WTC11 (cell line): ENCODE results near the gene RAB2B. TPM values are rescaled to one million over a fixed set of nuclear protein-coding genes. Genes with fewer than 3 reads are reported as not detected.
A peak's percentile ranks its signal among the peaks of the same experiment; 100 is the strongest.
"Not testable (repeated sequence)": the region's sequence is repeated elsewhere in the genome, so short reads cannot be mapped to it uniquely, and the experiment has no call there.

ENCODE experiments used
- ATAC-seq: fragments of 200-7000 bp; cut with Tn5 transposase; 2 replicates; pipeline ENCODE4 v1.10.0; 2021; ENCODE audit warnings: mild to moderate bottlenecking, moderate library complexity
- CTCF ChIA-PET: fragments of 300-600 bp; sonication (Branson Sonifier 250); formaldehyde crosslinking; loops from one replicate; lab custom pipeline; 2021; ENCODE audit warnings: antibody characterized with exemption; lab: Charles Lee
- POLR2A ChIA-PET: fragments of 350-600 bp; sonication (Branson Sonifier 250); formaldehyde crosslinking; loops from one replicate; lab custom pipeline; 2021; ENCODE audit warnings: antibody characterized with exemption; lab: Charles Lee
- DNase-seq: peaks from one replicate; pipeline ENCODE4 v3.0.0; 2021; ENCODE audit warnings: low spot score
- H3K27ac Mint-ChIP-seq: 2 replicates; pipeline ENCODE4 v1.8.0; 2021; ENCODE audit warnings: mixed read lengths
- H3K27me3 Mint-ChIP-seq: 2 replicates; pipeline ENCODE4 v1.8.0; 2021; ENCODE audit warnings: low read depth, mild to moderate bottlenecking, moderate library complexity, mixed read lengths
- H3K36me3 Mint-ChIP-seq: 2 replicates; pipeline ENCODE4 v1.8.0; 2021; ENCODE audit warnings: mixed read lengths
- H3K4me1 Mint-ChIP-seq: 2 replicates; pipeline ENCODE4 v1.8.0; 2022; ENCODE audit warnings: mixed read lengths
- H3K4me3 Mint-ChIP-seq: 2 replicates; pipeline ENCODE4 v1.8.0; 2021; ENCODE audit warnings: mild to moderate bottlenecking, moderate library complexity, mixed read lengths
- H3K9me3 Mint-ChIP-seq: 2 replicates; pipeline ENCODE4 v1.8.0; 2021; ENCODE audit warnings: mixed read lengths
- GRHL2 ChIP-seq: fragments of 250-450 bp; sonication (Bioruptor Pico); IDR thresholded peaks from 2 replicates; pipeline ENCODE4 v1.8.0; 2022; ENCODE audit warnings: mild to moderate bottlenecking, moderate library complexity; ENCODE audit not compliant: insufficient replicate concordance, severe bottlenecking
- IRF2 ChIP-seq: sonication (generic); formaldehyde crosslinking; IDR thresholded peaks from 2 replicates; pipeline ENCODE4 v1.8.0; 2022; ENCODE audit warnings: low read depth, missing genetic modification reagents, borderline replicate concordance
- NFE2L1 ChIP-seq: sonication (generic); formaldehyde crosslinking; IDR thresholded peaks from 2 replicates; pipeline ENCODE4 v1.8.1; 2023; ENCODE audit warnings: missing genetic modification reagents
- NR2C2 ChIP-seq: sonication (generic); formaldehyde crosslinking; IDR thresholded peaks from 2 replicates; pipeline ENCODE4 v1.8.0; 2022; ENCODE audit warnings: mild to moderate bottlenecking, missing genetic modification reagents
- OVOL2 ChIP-seq: fragments of 250-450 bp; sonication (Bioruptor Pico); IDR thresholded peaks from 2 replicates; pipeline ENCODE4 v1.9.0; 2021; ENCODE audit warnings: mild to moderate bottlenecking, borderline replicate concordance
- PRRX2 ChIP-seq: fragments of 250-450 bp; sonication (Bioruptor Pico); IDR thresholded peaks from 2 replicates; pipeline ENCODE4 v1.8.0; 2021; ENCODE audit warnings: mild to moderate bottlenecking
- SMAD3 ChIP-seq: sonication (generic); formaldehyde crosslinking; IDR thresholded peaks from 2 replicates; pipeline ENCODE4 v1.8.0; 2022; ENCODE audit warnings: missing genetic modification reagents, mild to moderate bottlenecking, borderline replicate concordance
- SP1 ChIP-seq: sonication (generic); formaldehyde crosslinking; conservative IDR thresholded peaks from 2 replicates; pipeline ENCODE4 v1.8.1; 2022; ENCODE audit warnings: missing genetic modification reagents
- TEAD4 ChIP-seq: sonication (generic); formaldehyde crosslinking; IDR thresholded peaks from 2 replicates; pipeline ENCODE4 v1.8.0; 2022; ENCODE audit warnings: mild to moderate bottlenecking, missing genetic modification reagents
- ZNF121 ChIP-seq: sonication (generic); formaldehyde crosslinking; IDR thresholded peaks from 2 replicates; pipeline ENCODE4 v1.8.0; 2023; ENCODE audit warnings: missing genetic modification reagents
- ZNF263 ChIP-seq: sonication (generic); formaldehyde crosslinking; IDR thresholded peaks from 2 replicates; pipeline ENCODE4 v1.8.1; 2022; ENCODE audit warnings: low read depth, mild to moderate bottlenecking, moderate library complexity, missing genetic modification reagents
- ZNF396 ChIP-seq: fragments of 250-450 bp; sonication (Bioruptor Pico); IDR thresholded peaks from 2 replicates; pipeline ENCODE4 v1.8.0; 2021; ENCODE audit warnings: mild to moderate bottlenecking, moderate library complexity, borderline replicate concordance
- total RNA-seq: library from RNA; stranded (reverse); gene quantifications from 3 replicates; pipeline ENCODE4 v1.2.3, GENCODE V29; 2021
- TF ChIP-seq, protein P1 (sequence below): sonication (generic); formaldehyde crosslinking; IDR thresholded peaks from 2 replicates; pipeline ENCODE4 v1.8.1; 2023; ENCODE audit warnings: mild to moderate bottlenecking, missing genetic modification reagents
- TF ChIP-seq, protein P2 (sequence below): fragments of 250-450 bp; sonication (Bioruptor Pico); IDR thresholded peaks from 2 replicates; pipeline ENCODE4 v1.9.0; 2021; ENCODE audit warnings: moderate library complexity, mild to moderate bottlenecking, inconsistent platforms, borderline replicate concordance
- TF ChIP-seq, protein P3 (sequence below): sonication (generic); formaldehyde crosslinking; IDR thresholded peaks from 2 replicates; pipeline ENCODE4 v1.8.1; 2023; ENCODE audit warnings: mild to moderate bottlenecking, missing genetic modification reagents, moderate library complexity
- TF ChIP-seq, protein P4 (sequence below): sonication (generic); formaldehyde crosslinking; IDR thresholded peaks from 2 replicates; pipeline ENCODE4 v1.8.1; 2023; ENCODE audit warnings: mild to moderate bottlenecking, missing genetic modification reagents, moderate library complexity
- TF ChIP-seq, protein P5 (sequence below): sonication (generic); formaldehyde crosslinking; IDR thresholded peaks from 2 replicates; pipeline ENCODE4 v1.8.0; 2022; ENCODE audit warnings: mild to moderate bottlenecking, missing genetic modification reagents
- TF ChIP-seq, protein P6 (sequence below): sonication (generic); formaldehyde crosslinking; conservative IDR thresholded peaks from 2 replicates; pipeline ENCODE4 v1.8.1; 2022; ENCODE audit warnings: mild to moderate bottlenecking, missing genetic modification reagents
- TF ChIP-seq, protein P7 (sequence below): fragments of 250-450 bp; sonication (Bioruptor Pico); IDR thresholded peaks from 2 replicates; pipeline ENCODE4 v1.9.0; 2021; ENCODE audit warnings: mild to moderate bottlenecking

The RAB2B gene
- total RNA-seq, 1 experiment from 2014 or later, result 29.6 TPM

DNA sequence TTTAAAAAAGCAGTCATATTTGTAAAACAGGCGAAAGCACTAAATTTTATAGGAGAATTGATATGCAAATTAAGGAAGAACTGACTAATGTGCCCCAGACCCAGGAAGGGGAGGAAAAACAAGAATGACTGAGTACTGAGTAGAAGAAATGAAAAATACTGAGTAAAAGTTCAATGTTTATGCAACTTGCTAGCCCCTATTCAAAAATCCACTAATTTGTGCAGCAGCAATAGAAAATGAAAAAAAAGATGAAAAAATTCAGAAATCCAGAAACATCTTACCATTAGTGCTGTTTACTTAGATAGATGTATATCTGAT is 26.9 kb downstream of the RAB2B start (continued):
- TF ChIP-seq, protein P1, sequence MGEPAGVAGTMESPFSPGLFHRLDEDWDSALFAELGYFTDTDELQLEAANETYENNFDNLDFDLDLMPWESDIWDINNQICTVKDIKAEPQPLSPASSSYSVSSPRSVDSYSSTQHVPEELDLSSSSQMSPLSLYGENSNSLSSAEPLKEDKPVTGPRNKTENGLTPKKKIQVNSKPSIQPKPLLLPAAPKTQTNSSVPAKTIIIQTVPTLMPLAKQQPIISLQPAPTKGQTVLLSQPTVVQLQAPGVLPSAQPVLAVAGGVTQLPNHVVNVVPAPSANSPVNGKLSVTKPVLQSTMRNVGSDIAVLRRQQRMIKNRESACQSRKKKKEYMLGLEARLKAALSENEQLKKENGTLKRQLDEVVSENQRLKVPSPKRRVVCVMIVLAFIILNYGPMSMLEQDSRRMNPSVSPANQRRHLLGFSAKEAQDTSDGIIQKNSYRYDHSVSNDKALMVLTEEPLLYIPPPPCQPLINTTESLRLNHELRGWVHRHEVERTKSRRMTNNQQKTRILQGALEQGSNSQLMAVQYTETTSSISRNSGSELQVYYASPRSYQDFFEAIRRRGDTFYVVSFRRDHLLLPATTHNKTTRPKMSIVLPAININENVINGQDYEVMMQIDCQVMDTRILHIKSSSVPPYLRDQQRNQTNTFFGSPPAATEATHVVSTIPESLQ (CRISPR knock-in tag), result no peak
- no peak for TF ChIP-seq GRHL2 (CRISPR knock-in tag)

DNA sequence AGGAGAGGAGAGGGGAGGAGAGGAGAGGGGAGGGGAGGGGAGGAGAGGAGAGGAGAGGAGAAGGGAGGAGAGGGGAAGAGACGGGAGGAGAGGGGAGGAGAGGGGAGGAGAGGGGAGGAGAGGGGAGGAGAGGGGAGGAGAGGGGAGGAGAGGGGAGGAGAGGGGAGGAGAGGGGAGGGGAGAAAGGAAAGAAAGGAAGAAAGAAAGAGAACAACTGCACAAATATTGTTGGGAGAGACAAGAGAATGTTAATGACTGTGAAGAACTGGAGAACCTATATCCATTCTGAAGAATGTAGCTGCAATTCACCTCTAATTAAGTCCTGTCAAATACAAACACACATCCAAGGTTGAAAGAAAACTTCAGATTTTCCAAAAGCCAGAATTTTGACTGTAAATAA is 34.1 kb downstream of the RAB2B start:
- H3K4me3 Mint-ChIP-seq, H3K36me3 Mint-ChIP-seq, H3K27me3 Mint-ChIP-seq, H3K9me3 Mint-ChIP-seq, POLR2A ChIA-PET, ATAC-seq, DNase-seq, H3K27ac Mint-ChIP-seq: not testable (repeated sequence)
- H3K4me1 Mint-ChIP-seq, result peaks cover 18% of the 10 kb centered on the region
- CTCF ChIA-PET, result interaction anchor here (2.1 kb wide), 1 partner anchor 13 kb away, joined by 7 read pairs; the partner anchor contains the start of gene CHD8

DNA sequence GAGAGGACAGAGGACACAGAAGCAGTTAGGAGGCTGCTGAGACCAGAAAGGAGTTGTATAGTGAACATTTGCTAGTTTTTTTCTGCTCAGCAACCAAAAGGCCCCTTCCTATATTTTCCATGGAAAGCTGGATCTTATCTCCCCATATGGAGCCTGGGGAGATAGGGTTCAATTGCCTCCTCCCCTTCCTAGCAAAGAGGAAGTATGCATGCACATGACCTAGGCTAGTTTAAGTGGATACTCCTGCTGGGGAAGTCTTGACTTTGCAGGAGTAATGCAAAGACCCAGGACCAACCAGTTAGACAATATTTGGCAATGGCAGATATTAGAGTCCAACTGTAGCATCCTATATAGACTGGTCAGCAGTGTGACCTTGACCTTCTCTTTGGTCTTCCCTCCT is 35.9 kb downstream of the RAB2B start:
- Mint-ChIP-seq H3K27me3 (no peaks in the 10 kb centered on the region), H3K36me3 (peaks cover 2% of the 10 kb centered on the region; the same call in 1 of the 2 replicates), H3K27ac (peak overlapping the region; percentile 73; the same call in 1 of the 2 replicates), H3K4me3 (no peak overlapping the region), H3K9me3 (no peaks in the 10 kb centered on the region), H3K4me1 (peaks cover 23% of the 10 kb centered on the region)
- no peak for ATAC-seq
- DNase-seq, result no peak
- ChIA-PET CTCF (interaction anchor here (2.1 kb wide), 1 partner anchor 15 kb away, joined by 7 read pairs; the partner anchor contains the start of gene CHD8), POLR2A (no interaction called here)
- no peak for TF ChIP-seq OVOL2
- TF ChIP-seq, protein P2, sequence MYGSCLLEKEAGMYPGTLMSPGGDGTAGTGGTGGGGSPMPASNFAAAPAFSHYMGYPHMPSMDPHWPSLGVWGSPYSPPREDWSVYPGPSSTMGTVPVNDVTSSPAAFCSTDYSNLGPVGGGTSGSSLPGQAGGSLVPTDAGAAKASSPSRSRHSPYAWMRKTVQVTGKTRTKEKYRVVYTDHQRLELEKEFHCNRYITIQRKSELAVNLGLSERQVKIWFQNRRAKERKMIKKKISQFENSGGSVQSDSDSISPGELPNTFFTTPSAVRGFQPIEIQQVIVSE (CRISPR knock-in tag), result no peak
- TF ChIP-seq, protein P3, sequence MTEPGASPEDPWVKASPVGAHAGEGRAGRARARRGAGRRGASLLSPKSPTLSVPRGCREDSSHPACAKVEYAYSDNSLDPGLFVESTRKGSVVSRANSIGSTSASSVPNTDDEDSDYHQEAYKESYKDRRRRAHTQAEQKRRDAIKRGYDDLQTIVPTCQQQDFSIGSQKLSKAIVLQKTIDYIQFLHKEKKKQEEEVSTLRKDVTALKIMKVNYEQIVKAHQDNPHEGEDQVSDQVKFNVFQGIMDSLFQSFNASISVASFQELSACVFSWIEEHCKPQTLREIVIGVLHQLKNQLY (CRISPR knock-in tag), result no peak
- TF ChIP-seq PRRX2, result no peak
- TF ChIP-seq SP1 (CRISPR knock-in tag), result no peak
- TF ChIP-seq, protein P1 (CRISPR knock-in tag), result no peak
- no peak for TF ChIP-seq NR2C2 (CRISPR knock-in tag)
- no peak for TF ChIP-seq IRF2 (CRISPR knock-in tag)
- TF ChIP-seq SMAD3, result no peak
- no peak for TF ChIP-seq TEAD4 (CRISPR knock-in tag)
- TF ChIP-seq ZNF121 (CRISPR knock-in tag), result no peak

DNA sequence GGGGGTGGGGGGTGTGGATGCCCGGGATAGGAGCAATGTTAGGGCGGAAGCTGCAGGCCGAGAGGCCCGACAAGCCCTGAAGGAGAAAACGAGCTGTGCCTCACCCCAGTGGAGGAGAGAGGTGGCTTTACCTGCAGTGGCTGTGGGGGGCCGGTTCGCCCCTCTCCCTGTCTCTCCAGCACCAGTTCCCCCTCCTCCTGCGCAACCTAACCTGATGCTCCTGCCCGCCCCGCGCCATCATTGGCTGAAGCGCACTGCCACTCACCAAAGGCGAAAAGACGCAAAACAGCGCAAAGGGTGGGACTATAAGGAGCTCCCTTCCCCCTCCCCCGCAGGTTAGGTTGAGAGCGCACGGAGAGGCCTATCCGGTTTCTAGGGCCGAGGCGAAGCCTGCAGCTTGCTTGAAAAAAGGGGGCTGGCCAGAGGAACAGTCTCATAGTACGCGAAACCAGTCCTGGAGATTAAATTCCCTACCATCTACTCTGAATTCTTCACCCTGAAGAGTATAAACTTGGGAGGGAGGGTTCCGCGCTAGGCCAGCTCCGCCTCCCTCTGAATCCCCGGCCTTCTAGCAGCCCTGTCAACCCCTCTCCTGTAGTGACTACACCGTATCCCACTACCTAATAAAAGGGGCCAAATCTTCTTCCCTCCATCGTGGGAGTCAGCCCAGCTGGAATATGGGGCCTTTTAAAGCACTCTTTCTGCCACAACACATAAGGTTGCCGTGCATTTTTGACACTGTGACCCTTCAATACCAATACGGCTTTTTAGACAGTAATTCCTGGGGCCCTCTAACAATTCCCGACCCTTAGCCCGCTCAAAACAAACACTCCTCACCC is 39.5 kb downstream of the RAB2B start:
- CTCF ChIA-PET, result interaction anchor here (0.5 to 1.9 kb wide), 17 partner anchors 13 to 415 kb away, joined by 3 to 37 read pairs (median 4); partner anchors contain the start of genes CHD8, METTL3, RAB2B and SALL2
- Mint-ChIP-seq H3K4me1 (peaks cover 26% of the 10 kb centered on the region), H3K27me3 (no peaks in the 10 kb centered on the region)
- TF ChIP-seq ZNF396 (CRISPR knock-in tag), result no peak
- TF ChIP-seq SMAD3, result no peak
- TF ChIP-seq, protein P4, sequence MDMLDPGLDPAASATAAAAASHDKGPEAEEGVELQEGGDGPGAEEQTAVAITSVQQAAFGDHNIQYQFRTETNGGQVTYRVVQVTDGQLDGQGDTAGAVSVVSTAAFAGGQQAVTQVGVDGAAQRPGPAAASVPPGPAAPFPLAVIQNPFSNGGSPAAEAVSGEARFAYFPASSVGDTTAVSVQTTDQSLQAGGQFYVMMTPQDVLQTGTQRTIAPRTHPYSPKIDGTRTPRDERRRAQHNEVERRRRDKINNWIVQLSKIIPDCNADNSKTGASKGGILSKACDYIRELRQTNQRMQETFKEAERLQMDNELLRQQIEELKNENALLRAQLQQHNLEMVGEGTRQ, result no peak
- TF ChIP-seq ZNF263, result no peak
- TF ChIP-seq, protein P5, sequence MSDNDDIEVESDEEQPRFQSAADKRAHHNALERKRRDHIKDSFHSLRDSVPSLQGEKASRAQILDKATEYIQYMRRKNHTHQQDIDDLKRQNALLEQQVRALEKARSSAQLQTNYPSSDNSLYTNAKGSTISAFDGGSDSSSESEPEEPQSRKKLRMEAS (CRISPR knock-in tag), result peak; percentile 64; the same call in 1 of the 2 replicates
- TF ChIP-seq, protein P6, sequence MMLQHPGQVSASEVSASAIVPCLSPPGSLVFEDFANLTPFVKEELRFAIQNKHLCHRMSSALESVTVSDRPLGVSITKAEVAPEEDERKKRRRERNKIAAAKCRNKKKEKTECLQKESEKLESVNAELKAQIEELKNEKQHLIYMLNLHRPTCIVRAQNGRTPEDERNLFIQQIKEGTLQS (CRISPR knock-in tag), result no peak
- 0 out of 2 replicates have a peak, but pooled peaks have one; percentile 31 for TF ChIP-seq NFE2L1 (CRISPR knock-in tag)
- TF ChIP-seq, protein P7, sequence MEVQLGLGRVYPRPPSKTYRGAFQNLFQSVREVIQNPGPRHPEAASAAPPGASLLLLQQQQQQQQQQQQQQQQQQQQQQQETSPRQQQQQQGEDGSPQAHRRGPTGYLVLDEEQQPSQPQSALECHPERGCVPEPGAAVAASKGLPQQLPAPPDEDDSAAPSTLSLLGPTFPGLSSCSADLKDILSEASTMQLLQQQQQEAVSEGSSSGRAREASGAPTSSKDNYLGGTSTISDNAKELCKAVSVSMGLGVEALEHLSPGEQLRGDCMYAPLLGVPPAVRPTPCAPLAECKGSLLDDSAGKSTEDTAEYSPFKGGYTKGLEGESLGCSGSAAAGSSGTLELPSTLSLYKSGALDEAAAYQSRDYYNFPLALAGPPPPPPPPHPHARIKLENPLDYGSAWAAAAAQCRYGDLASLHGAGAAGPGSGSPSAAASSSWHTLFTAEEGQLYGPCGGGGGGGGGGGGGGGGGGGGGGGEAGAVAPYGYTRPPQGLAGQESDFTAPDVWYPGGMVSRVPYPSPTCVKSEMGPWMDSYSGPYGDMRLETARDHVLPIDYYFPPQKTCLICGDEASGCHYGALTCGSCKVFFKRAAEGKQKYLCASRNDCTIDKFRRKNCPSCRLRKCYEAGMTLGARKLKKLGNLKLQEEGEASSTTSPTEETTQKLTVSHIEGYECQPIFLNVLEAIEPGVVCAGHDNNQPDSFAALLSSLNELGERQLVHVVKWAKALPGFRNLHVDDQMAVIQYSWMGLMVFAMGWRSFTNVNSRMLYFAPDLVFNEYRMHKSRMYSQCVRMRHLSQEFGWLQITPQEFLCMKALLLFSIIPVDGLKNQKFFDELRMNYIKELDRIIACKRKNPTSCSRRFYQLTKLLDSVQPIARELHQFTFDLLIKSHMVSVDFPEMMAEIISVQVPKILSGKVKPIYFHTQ, result no peak

More for the DNA sequence above, 39.5 kb downstream of the RAB2B start:
- Mint-ChIP-seq H3K27ac (peak overlapping the region; percentile 96), H3K36me3 (peaks cover 4% of the 10 kb centered on the region), H3K9me3 (no peaks in the 10 kb centered on the region), H3K4me3 (peak overlapping the region; percentile 97)
- ATAC-seq (peak; percentile 99), DNase-seq (peak; percentile 100)
- POLR2A ChIA-PET, result interaction anchor here (0.6 to 1.6 kb wide), 9 partner anchors 8 to 91 kb away, joined by 3 to 41 read pairs (median 6); partner anchors contain the start of genes CHD8, SALL2 and SUPT16H
